HL-60/S4 treated with phorbol 12-myristate 13-acetate at 8.2 ng/mL for 4 days and 3 days (cell line): ENCODE results near the gene WDCP.
"Not testable (repeated sequence)": the region's sequence is repeated elsewhere in the genome, so short reads cannot be mapped to it uniquely, and the experiment has no call there.

Experiments used
- in situ Hi-C: fragments of 300-500 bp; cut with MboI; formaldehyde crosslinking; loops from 2 replicates; pipeline ENCODE4 v1.15.0; 2022; ENCODE audit warnings: low sequenced_read_pairs

WDCP gene

GRCh38 chr2:24024018-24024417, 23.2 kb downstream of the WDCP start:
- in situ Hi-C loops, result no loop called here

- in situ Hi-C loops, result no loop called here
These were observed 24.1 kb downstream of the WDCP start for GRCh38 chr2:24022975-24023575.

- in situ Hi-C loops, result no loop called here
These were observed 24.7 kb downstream of the WDCP start for GRCh38 chr2:24022324-24022974.

GRCh38 chr2:24021122-24021998, 25.8 kb downstream of the WDCP start:
- in situ Hi-C loops, result no loop called here

GRCh38 chr2:24020244-24020643, 26.9 kb downstream of the WDCP start:
- in situ Hi-C loops, result no loop called here

GRCh38 chr2:24019729-24020128, 27.5 kb downstream of the WDCP start:
- in situ Hi-C loops, result no loop called here

- in situ Hi-C loops, result no loop called here
These were observed 28.9 kb downstream of the WDCP start for GRCh38 chr2:24018241-24018640.

GRCh38 chr2:24017711-24018110, 29.5 kb downstream of the WDCP start:
- in situ Hi-C loops, result no loop called here

- in situ Hi-C loops, result no loop called here
These were observed 30.1 kb downstream of the WDCP start for GRCh38 chr2:24016853-24017703.

GRCh38 chr2:24016376-24016761, 30.8 kb downstream of the WDCP start:
- in situ Hi-C loops, result no loop called here

- in situ Hi-C loops, result no loop called here
These were observed 31.4 kb downstream of the WDCP start for GRCh38 chr2:24015562-24016375.

- in situ Hi-C loops, result not testable (repeated sequence)
These were observed 32.3 kb downstream of the WDCP start for GRCh38 chr2:24014902-24015301.

- in situ Hi-C loops, result no loop called here
These were observed 34.5 kb downstream of the WDCP start for GRCh38 chr2:24012521-24013188.

- in situ Hi-C loops, result no loop called here
These were observed 35.7 kb downstream of the WDCP start for GRCh38 chr2:24011250-24012104.

- in situ Hi-C loops, result no loop called here
These were observed 36.5 kb downstream of the WDCP start for GRCh38 chr2:24010477-24011249.

- in situ Hi-C loops, result no loop called here
These were observed 37.3 kb downstream of the WDCP start, which contains the start of gene MFSD2B for GRCh38 chr2:24009680-24010476. MFSD2B (plus strand) TSS chr2:24010085; CDS start chr2:24010097, 12 bp downstream.

GRCh38 chr2:24009367-24009679, 37.9 kb downstream of the WDCP start:
- in situ Hi-C loops, result no loop called here
